GM18517 (cell line): ENCODE data around the gene DLL4.
"Not testable (repeated sequence)": the region's sequence is repeated elsewhere in the genome, so short reads cannot be mapped to it uniquely, and the experiment has no call there.

Experiments
- ATAC-seq: cut with Tn5 transposase; IDR thresholded peaks from one replicate; pipeline ENCODE4 v1.9.1; 2021; ENCODE audit warnings: mild to moderate bottlenecking, moderate library complexity; ENCODE audit not compliant: unreplicated experiment

Gene DLL4

GRCh38 chr15:40957581-40958051 is 28.5 kb downstream of the DLL4 start:
- ATAC-seq = no peak

- ATAC-seq = no peak
Observed at GRCh38 chr15:40958146-40958545, 29.0 kb downstream of the DLL4 start.

- no peak for ATAC-seq
Observed at GRCh38 chr15:40958723-40959122, 29.6 kb downstream of the DLL4 start.

- no peak for ATAC-seq
Observed at GRCh38 chr15:40959331-40960141, 30.4 kb downstream of the DLL4 start.

- ATAC-seq = no peak
Observed at GRCh38 chr15:40960151-40960885, 31.2 kb downstream of the DLL4 start.

GRCh38 chr15:40960925-40961324 is 31.8 kb downstream of the DLL4 start:
- no peak for ATAC-seq

- ATAC-seq = not testable (repeated sequence)
Observed at GRCh38 chr15:40961740-40962139, 32.6 kb downstream of the DLL4 start.

GRCh38 chr15:40962317-40962716 is 33.2 kb downstream of the DLL4 start:
- not testable (repeated sequence) for ATAC-seq

GRCh38 chr15:40963201-40963600 is 34.1 kb downstream of the DLL4 start:
- no peak for ATAC-seq

- no peak for ATAC-seq
Observed at GRCh38 chr15:40964006-40964405, 34.9 kb downstream of the DLL4 start.

GRCh38 chr15:40964634-40965033 is 35.5 kb downstream of the DLL4 start:
- no peak for ATAC-seq

GRCh38 chr15:40968290-40969085 is 39.3 kb downstream of the DLL4 start:
- ATAC-seq = no peak

- ATAC-seq = no peak
Observed at GRCh38 chr15:40969363-40969762, 40.2 kb downstream of the DLL4 start.

- ATAC-seq = no peak
Observed at GRCh38 chr15:40974879-40975278, 45.7 kb downstream of the DLL4 start.

- no peak for ATAC-seq
Observed at GRCh38 chr15:40976819-40977218, 47.7 kb downstream of the DLL4 start.

GRCh38 chr15:40978141-40978540 is 49.0 kb downstream of the DLL4 start:
- no peak for ATAC-seq

GRCh38 chr15:40978562-40978961 is 49.4 kb downstream of the DLL4 start:
- ATAC-seq = no peak

GRCh38 chr15:40981186-40981585 is 52.0 kb downstream of the DLL4 start:
- no peak for ATAC-seq

GRCh38 chr15:40982855-40983254 is 53.7 kb downstream of the DLL4 start:
- no peak for ATAC-seq

GRCh38 chr15:40984406-40984805 is 55.3 kb downstream of the DLL4 start:
- ATAC-seq = no peak

GRCh38 chr15:40984964-40985363 is 55.8 kb downstream of the DLL4 start:
- no peak for ATAC-seq
